Testis (tissue), 2 donors: ENCODE results near the gene IFIT2.

Experiments
- CTCF ChIP-seq, 3 experiments: fragments of 450-650 bp in 2 of 3; fragments of 200-600 bp in 1 of 3; sonication (generic) in 1 of 3; IDR thresholded peaks; one replicate each; pipeline ENCODE4 v1.5.1; 2016 to 2019; ENCODE audit warnings: antibody characterized with exemption in 3 of 3, mild to moderate bottlenecking in 2 of 3, moderate library complexity in 1 of 3
- POLR2A ChIP-seq: fragments of 450-650 bp; IDR thresholded peaks from one replicate; pipeline ENCODE4 v1.6.1; 2017; ENCODE audit warnings: antibody characterized with exemption, mild to moderate bottlenecking, moderate library complexity

DNA sequence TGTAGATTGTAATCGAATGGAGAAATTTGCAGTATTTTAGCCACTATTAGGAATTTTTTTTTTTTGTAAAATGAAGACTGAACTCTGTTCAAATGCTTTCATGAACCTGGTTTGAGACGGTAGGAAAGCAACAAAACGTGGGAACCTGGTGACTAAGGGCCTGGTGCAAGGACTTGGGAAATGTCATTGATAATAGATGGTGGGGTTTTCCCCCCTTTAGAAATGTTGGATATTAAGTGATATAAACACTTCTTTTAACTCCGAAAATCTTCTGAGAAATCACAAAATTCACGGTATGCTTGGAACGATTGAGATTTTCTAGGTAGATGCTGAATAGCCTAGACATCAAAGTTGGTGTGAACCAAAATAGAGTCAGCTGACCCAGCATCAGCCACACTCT is 6.4 kb downstream of the IFIT2 start:
- no peak for TF ChIP-seq CTCF (IDR thresholded peaks at IDR 0.05)
- TF ChIP-seq POLR2A = no peak
